A549 (cell line): ENCODE data around the gene TJP1. TPM values are rescaled to one million over a fixed set of nuclear protein-coding genes. Genes with fewer than 3 reads are reported as not detected.
A peak's percentile ranks its signal among the peaks of the same experiment; 100 is the strongest.

Experiments used
- ATAC-seq, 2 experiments: fragments of 200-7000 bp in 1 of 2; fragments of >200 bp in 1 of 2; cut with Nextera tagmentation in 1 of 2; cut with Tn5 transposase in 1 of 2; 3 replicates each; pipeline versions ENCODE4 v1.8.0 to v1.9.1; 2018 to 2020; ENCODE audit warnings: mild to moderate bottlenecking in 1 of 2, moderate library complexity in 1 of 2
- CTCF ChIA-PET: fragments of 300-600 bp; sonication (Branson Sonifier 250); formaldehyde crosslinking; extraction: SDS; loops from one replicate; lab custom pipeline; 2021; ENCODE audit warnings: antibody characterized with exemption, inconsistent platforms; lab: Yijun Ruan, JAX
- POLR2A ChIA-PET: fragments of 350-600 bp; formaldehyde crosslinking; extraction: SDS; loops from one replicate; lab custom pipeline; 2021; ENCODE audit warnings: antibody characterized with exemption, inconsistent platforms; lab: Yijun Ruan, JAX
- DNase-seq, 2 experiments: peaks; one replicate each; pipeline versions ENCODE4 v3.0.0 to v3.0.0-alpha.2; 2011 to 2016; ENCODE audit warnings: low read depth in 1 of 2, low spot score in 1 of 2
- FAIRE-seq: peaks from 2 replicates; lab custom pipeline; 2011; peaks lifted over from hg19 to GRCh38; lab: Jason Lieb, UNC
- H3K27ac ChIP-seq, 2 experiments: fragments of >200 bp; sonication (Bioruptor Twin); formaldehyde crosslinking; 3 replicates each; pipeline ENCODE4 v1.5.1; 2016 to 2017
- H3K4me1 ChIP-seq: fragments of >200 bp; sonication (Bioruptor Twin); formaldehyde crosslinking; 3 replicates; pipeline ENCODE4 v1.6.1; 2016
- H3K4me2 ChIP-seq: fragments of >200 bp; sonication (Bioruptor Twin); formaldehyde crosslinking; 3 replicates; pipeline ENCODE4 v1.6.1; 2016
- H3K4me3 ChIP-seq: fragments of >200 bp; sonication (Bioruptor Twin); formaldehyde crosslinking; 3 replicates; pipeline ENCODE4 v1.5.1; 2016
- H3K9me3 ChIP-seq: fragments of >200 bp; sonication (Bioruptor Twin); formaldehyde crosslinking; 3 replicates; pipeline ENCODE4 v1.6.1; 2016
- BHLHE40 ChIP-seq: IDR thresholded peaks from 2 replicates; pipeline ENCODE4 v1.6.1; 2012; ENCODE audit warnings: low read depth, low read length, inconsistent platforms
- CBX2 ChIP-seq: fragments of 200-600 bp; sonication (generic); IDR thresholded peaks from 2 replicates; pipeline ENCODE4 v1.6.1; 2016; ENCODE audit warnings: low read depth, mild to moderate bottlenecking, borderline replicate concordance
- CTCF ChIP-seq: fragments of >200 bp; sonication (Bioruptor Twin); formaldehyde crosslinking; IDR thresholded peaks from 3 replicates; pipeline ENCODE4 v1.5.1; 2016
- EP300 ChIP-seq, 2 experiments: fragments of >200 bp; sonication (Bioruptor Twin); formaldehyde crosslinking; IDR thresholded peaks; 2 replicates in 1 of 2; 3 replicates in 1 of 2; pipeline ENCODE4 v1.6.1; 2016 to 2017
- FOSB ChIP-seq: fragments of 250-450 bp; sonication (Bioruptor Pico); IDR thresholded peaks from 2 replicates; pipeline ENCODE4 v1.5.0; 2020; ENCODE audit warnings: mild to moderate bottlenecking, moderate library complexity
- HOXB13 ChIP-seq: fragments of 250-450 bp; sonication (Bioruptor Pico); IDR thresholded peaks from 2 replicates; pipeline ENCODE4 v1.5.0; 2020; ENCODE audit warnings: low read depth, mild to moderate bottlenecking, moderate library complexity
- HOXB5 ChIP-seq: fragments of 250-450 bp; sonication (Bioruptor Pico); IDR thresholded peaks from 2 replicates; pipeline ENCODE4 v1.5.0; 2020; ENCODE audit warnings: mild to moderate bottlenecking, moderate library complexity
- JUN ChIP-seq, 2 experiments: fragments of >200 bp; sonication (Bioruptor Twin); formaldehyde crosslinking; IDR thresholded peaks; 2 replicates in 1 of 2; 3 replicates in 1 of 2; pipeline ENCODE4 v1.6.1; 2016 to 2017
- JUNB ChIP-seq: fragments of >200 bp; sonication (Bioruptor Twin); formaldehyde crosslinking; IDR thresholded peaks from 2 replicates; pipeline ENCODE4 v1.6.1; 2016
- MAZ ChIP-seq: fragments of 150-350 bp; IDR thresholded peaks from 2 replicates; pipeline ENCODE4 v1.6.1; 2014; ENCODE audit warnings: antibody characterized with exemption, low read depth, low read length, borderline replicate concordance
- POLR2A ChIP-seq: IDR thresholded peaks from 2 replicates; pipeline ENCODE4 v1.6.1; 2012; ENCODE audit warnings: mild to moderate bottlenecking, low read length
- POLR2AphosphoS2 ChIP-seq: conservative IDR thresholded peaks from 2 replicates; pipeline ENCODE4 v1.6.1; 2012; ENCODE audit warnings: low read length, improper control_type of control experiment, inconsistent platforms
- RAD21 ChIP-seq, 2 experiments: fragments of >200 bp in 1 of 2; sonication (Bioruptor Twin) in 1 of 2; formaldehyde crosslinking in 1 of 2; IDR thresholded peaks in 1 of 2; conservative IDR thresholded peaks in 1 of 2; 2 replicates in 1 of 2; 3 replicates in 1 of 2; pipeline ENCODE4 v1.6.1; 2012 to 2018; ENCODE audit warnings: inconsistent platforms in 1 of 2
- RCOR1 ChIP-seq: fragments of 150-350 bp; IDR thresholded peaks from 2 replicates; pipeline ENCODE4 v1.6.1; 2014; ENCODE audit warnings: antibody characterized with exemption, low read length, low read depth
- SREBF2 ChIP-seq: fragments of 450-650 bp; IDR thresholded peaks from 2 replicates; pipeline ENCODE4 v1.6.1; 2014; ENCODE audit warnings: mild to moderate bottlenecking, moderate library complexity
- TP53 ChIP-seq: fragments of 250-450 bp; sonication (Bioruptor Pico); IDR thresholded peaks from 2 replicates; pipeline ENCODE4 v1.5.0; 2021; ENCODE audit warnings: mild to moderate bottlenecking, moderate library complexity
- ZNF302 ChIP-seq: fragments of 250-450 bp; sonication (Bioruptor Pico); IDR thresholded peaks from 2 replicates; pipeline ENCODE4 v1.9.0; 2021; ENCODE audit warnings: inconsistent platforms, mild to moderate bottlenecking, moderate library complexity
- WGBS: methylation state at CpG from one replicate; pipeline ENCODE4 v1.1.6; 2017; ENCODE audit errors: missing lambda C conversion rate; 5-methylcytosine and 5-hydroxymethylcytosine counted together
- polyA plus RNA-seq, 4 experiments: library from polyadenylated mRNA; depleted of rRNA in 3 of 4; stranded (reverse); fragments of >200 nt; fragmentation: RNase III in 1 of 4; extraction: RNeasy Plus Mini Kit Qiagen cat#74134 plus additional on column Dnase treatment in 1 of 4; gene quantifications; 2 replicates in 3 of 4; 3 replicates in 1 of 4; pipeline ENCODE4 v1.2.3, GENCODE V29; 2011 to 2017
- TF ChIP-seq, protein P1 (sequence below): fragments of 150-350 bp; IDR thresholded peaks from 2 replicates; pipeline ENCODE4 v1.6.1; 2014; ENCODE audit warnings: low read depth, mild to moderate bottlenecking, low read length
- TF ChIP-seq, protein P2 (sequence below): fragments of 200-600 bp; sonication (generic); IDR thresholded peaks from 2 replicates; pipeline ENCODE4 v1.6.1; 2016; ENCODE audit warnings: antibody characterized with exemption, mild to moderate bottlenecking, moderate library complexity
- TF ChIP-seq, protein P3 (sequence below): fragments of >200 bp; sonication (Bioruptor Twin); formaldehyde crosslinking; IDR thresholded peaks from 3 replicates; pipeline ENCODE4 v1.6.1; 2016

Gene TJP1
- polyA plus RNA-seq, 2 of the 4 experiments (the other 2 are of a cell fraction), result 55.0 to 179 TPM

- no peaks in the 10 kb centered on the region for H3K9me3 ChIP-seq
- ChIA-PET CTCF (interaction anchor here (0.7 to 3.4 kb wide), 6 partner anchors 8 to 93 kb away, joined by 3 to 16 read pairs (median 4); no protein-coding TSS in a partner anchor), POLR2A (no interaction called here)
- H3K27ac ChIP-seq, result no peak overlapping the region
- 96% methylated on average over 3 of the region's 3 CpGs for WGBS
- H3K4me2 ChIP-seq, result no peak overlapping the region
- ATAC-seq, result no peak
- TF ChIP-seq JUNB (no peak), EP300 (IDR thresholded peaks at IDR 0.05) (no peak), TP53 (no peak), HOXB13 (CRISPR knock-in tag) (no peak), CTCF (no peak), POLR2A (no peak), BHLHE40 (no peak), HOXB5 (no peak)
- TF ChIP-seq, protein P1, sequence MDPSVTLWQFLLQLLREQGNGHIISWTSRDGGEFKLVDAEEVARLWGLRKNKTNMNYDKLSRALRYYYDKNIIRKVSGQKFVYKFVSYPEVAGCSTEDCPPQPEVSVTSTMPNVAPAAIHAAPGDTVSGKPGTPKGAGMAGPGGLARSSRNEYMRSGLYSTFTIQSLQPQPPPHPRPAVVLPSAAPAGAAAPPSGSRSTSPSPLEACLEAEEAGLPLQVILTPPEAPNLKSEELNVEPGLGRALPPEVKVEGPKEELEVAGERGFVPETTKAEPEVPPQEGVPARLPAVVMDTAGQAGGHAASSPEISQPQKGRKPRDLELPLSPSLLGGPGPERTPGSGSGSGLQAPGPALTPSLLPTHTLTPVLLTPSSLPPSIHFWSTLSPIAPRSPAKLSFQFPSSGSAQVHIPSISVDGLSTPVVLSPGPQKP, result no peak
- TF ChIP-seq, all 56 proteins: peak for 0
- peak; percentile 18 for FAIRE-seq
- no peak for DNase-seq
- Histone ChIP-seq H3K4me3 (no peak overlapping the region), H3K4me1 (peaks cover 11% of the 10 kb centered on the region)
These were observed 10.4 kb upstream of the TJP1 start for GRCh38 chr15:29832709-29833108.

- H3K27ac ChIP-seq, result 0 out of 6 replicates have a peak overlapping the region, but pooled peaks of 1 of the 2 experiments have one; percentile 25
- TF ChIP-seq MAZ (no peak), POLR2AphosphoS2 (no peak), CBX2 (no peak), RAD21 (conservative IDR thresholded peaks at IDR 0.05 in 1 of 2, IDR thresholded peaks at IDR 0.05 in 1 of 2) (no peak), RCOR1 (no peak), FOSB (no peak), SREBF2 (no peak), JUN (IDR thresholded peaks at IDR 0.05) (no peak), ZNF302 (no peak)
- TF ChIP-seq, protein P2, sequence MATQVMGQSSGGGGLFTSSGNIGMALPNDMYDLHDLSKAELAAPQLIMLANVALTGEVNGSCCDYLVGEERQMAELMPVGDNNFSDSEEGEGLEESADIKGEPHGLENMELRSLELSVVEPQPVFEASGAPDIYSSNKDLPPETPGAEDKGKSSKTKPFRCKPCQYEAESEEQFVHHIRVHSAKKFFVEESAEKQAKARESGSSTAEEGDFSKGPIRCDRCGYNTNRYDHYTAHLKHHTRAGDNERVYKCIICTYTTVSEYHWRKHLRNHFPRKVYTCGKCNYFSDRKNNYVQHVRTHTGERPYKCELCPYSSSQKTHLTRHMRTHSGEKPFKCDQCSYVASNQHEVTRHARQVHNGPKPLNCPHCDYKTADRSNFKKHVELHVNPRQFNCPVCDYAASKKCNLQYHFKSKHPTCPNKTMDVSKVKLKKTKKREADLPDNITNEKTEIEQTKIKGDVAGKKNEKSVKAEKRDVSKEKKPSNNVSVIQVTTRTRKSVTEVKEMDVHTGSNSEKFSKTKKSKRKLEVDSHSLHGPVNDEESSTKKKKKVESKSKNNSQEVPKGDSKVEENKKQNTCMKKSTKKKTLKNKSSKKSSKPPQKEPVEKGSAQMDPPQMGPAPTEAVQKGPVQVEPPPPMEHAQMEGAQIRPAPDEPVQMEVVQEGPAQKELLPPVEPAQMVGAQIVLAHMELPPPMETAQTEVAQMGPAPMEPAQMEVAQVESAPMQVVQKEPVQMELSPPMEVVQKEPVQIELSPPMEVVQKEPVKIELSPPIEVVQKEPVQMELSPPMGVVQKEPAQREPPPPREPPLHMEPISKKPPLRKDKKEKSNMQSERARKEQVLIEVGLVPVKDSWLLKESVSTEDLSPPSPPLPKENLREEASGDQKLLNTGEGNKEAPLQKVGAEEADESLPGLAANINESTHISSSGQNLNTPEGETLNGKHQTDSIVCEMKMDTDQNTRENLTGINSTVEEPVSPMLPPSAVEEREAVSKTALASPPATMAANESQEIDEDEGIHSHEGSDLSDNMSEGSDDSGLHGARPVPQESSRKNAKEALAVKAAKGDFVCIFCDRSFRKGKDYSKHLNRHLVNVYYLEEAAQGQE, result no peak
- TF ChIP-seq, protein P3, sequence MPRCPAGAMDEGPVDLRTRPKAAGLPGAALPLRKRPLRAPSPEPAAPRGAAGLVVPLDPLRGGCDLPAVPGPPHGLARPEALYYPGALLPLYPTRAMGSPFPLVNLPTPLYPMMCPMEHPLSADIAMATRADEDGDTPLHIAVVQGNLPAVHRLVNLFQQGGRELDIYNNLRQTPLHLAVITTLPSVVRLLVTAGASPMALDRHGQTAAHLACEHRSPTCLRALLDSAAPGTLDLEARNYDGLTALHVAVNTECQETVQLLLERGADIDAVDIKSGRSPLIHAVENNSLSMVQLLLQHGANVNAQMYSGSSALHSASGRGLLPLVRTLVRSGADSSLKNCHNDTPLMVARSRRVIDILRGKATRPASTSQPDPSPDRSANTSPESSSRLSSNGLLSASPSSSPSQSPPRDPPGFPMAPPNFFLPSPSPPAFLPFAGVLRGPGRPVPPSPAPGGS, result no peak
- POLR2A ChIA-PET, result no interaction called here
- H3K4me3 ChIP-seq, result no peak overlapping the region
- WGBS, result 73% methylated on average over 8 of the region's 8 CpGs
- H3K9me3 ChIP-seq, result no peaks in the 10 kb centered on the region
- CTCF ChIA-PET, result interaction anchor here (1.1 to 1.6 kb wide), 4 partner anchors 17 to 99 kb away, joined by 3 to 7 read pairs (median 3); no protein-coding TSS in a partner anchor
- no peak for FAIRE-seq
- H3K4me2 ChIP-seq, result no peak overlapping the region
- no peak for DNase-seq
- ATAC-seq, result no peak
- peaks cover 7% of the 10 kb centered on the region; the same call in 1 of the 3 replicates for H3K4me1 ChIP-seq
These were observed 4.9 kb upstream of the TJP1 start for GRCh38 chr15:29826908-29827820.
